H9 (cell line): ENCODE measurements around the gene SMNDC1. TPM values are rescaled to one million over a fixed set of nuclear protein-coding genes. Genes with fewer than 3 reads are reported as not detected.

Source experiments
- DNase-seq: peaks from one replicate; pipeline ENCODE4 v3.0.0-alpha.2; 2017
- H2AFZ ChIP-seq: one replicate; pipeline ENCODE4 v1.6.1; 2013; ENCODE audit warnings: mild to moderate bottlenecking, low read length, control low read depth, moderate library complexity
- H2AK5ac ChIP-seq: 2 replicates; pipeline ENCODE4 v1.6.1; 2013; ENCODE audit warnings: low read length, control low read depth, mixed read lengths; ENCODE audit not compliant: insufficient read length
- H2BK120ac ChIP-seq: one replicate; pipeline ENCODE4 v1.6.1; 2013; ENCODE audit warnings: low read depth, mild to moderate bottlenecking, low read length, control low read depth, inconsistent platforms; ENCODE audit not compliant: poor library complexity, severe bottlenecking
- H2BK12ac ChIP-seq: 2 replicates; pipeline ENCODE4 v1.6.1; 2013; ENCODE audit warnings: low read length, control low read depth, mixed read lengths, low read depth; ENCODE audit not compliant: insufficient read length
- H2BK15ac ChIP-seq: 2 replicates; pipeline ENCODE4 v1.6.1; 2013; ENCODE audit warnings: low read depth, low read length, control low read depth
- H2BK20ac ChIP-seq: one replicate; pipeline ENCODE4 v1.6.1; 2013; ENCODE audit warnings: low read depth, mild to moderate bottlenecking, low read length, control low read depth, inconsistent platforms; ENCODE audit not compliant: poor library complexity, severe bottlenecking
- H2BK5ac ChIP-seq: 2 replicates; pipeline ENCODE4 v1.6.1; 2013; ENCODE audit warnings: low read length, control low read depth, mixed read lengths; ENCODE audit not compliant: insufficient read length
- H3K14ac ChIP-seq: 2 replicates; pipeline ENCODE4 v1.6.1; 2013; ENCODE audit warnings: low read length, control low read depth; ENCODE audit not compliant: insufficient read depth
- H3K18ac ChIP-seq: 2 replicates; pipeline ENCODE4 v1.6.1; 2013; ENCODE audit warnings: low read depth, mild to moderate bottlenecking, mixed read lengths, low read length, control low read depth; ENCODE audit not compliant: insufficient read length
- H3K23ac ChIP-seq: 2 replicates; pipeline ENCODE4 v1.6.1; 2013; ENCODE audit warnings: low read length, control low read depth, mixed read lengths, low read depth; ENCODE audit not compliant: insufficient read length
- H3K23me2 ChIP-seq: 2 replicates; pipeline ENCODE4 v1.6.1; 2013; ENCODE audit warnings: low read depth, mild to moderate bottlenecking, mixed read lengths, low read length, control low read depth; ENCODE audit not compliant: insufficient read length, poor library complexity, severe bottlenecking
- H3K27ac ChIP-seq: 2 replicates; pipeline ENCODE4 v1.5.1; 2013; ENCODE audit warnings: low read length, control low read depth, mixed read lengths, low read depth; ENCODE audit not compliant: insufficient read length
- H3K27me3 ChIP-seq: 2 replicates; pipeline ENCODE4 v1.6.1; 2013; ENCODE audit warnings: low read length, control low read depth, inconsistent platforms; ENCODE audit not compliant: insufficient read depth
- H3K4ac ChIP-seq: 2 replicates; pipeline ENCODE4 v1.6.1; 2013; ENCODE audit warnings: low read depth, mild to moderate bottlenecking, control low read depth, inconsistent platforms, low read length, moderate library complexity
- H3K4me1 ChIP-seq: 2 replicates; pipeline ENCODE4 v1.6.1; 2013; ENCODE audit warnings: low read length, control low read depth, inconsistent platforms; ENCODE audit not compliant: insufficient read depth
- H3K4me2 ChIP-seq: 2 replicates; pipeline ENCODE4 v1.6.1; 2013; ENCODE audit warnings: low read length, control low read depth, mixed read lengths; ENCODE audit not compliant: insufficient read length, insufficient read depth
- H3K56ac ChIP-seq: 2 replicates; pipeline ENCODE4 v1.6.1; 2013; ENCODE audit warnings: low read depth, mild to moderate bottlenecking, mixed read lengths, low read length, control low read depth; ENCODE audit not compliant: insufficient read length
- H3K79me1 ChIP-seq: 2 replicates; pipeline ENCODE4 v1.6.1; 2013; ENCODE audit warnings: low read depth, mild to moderate bottlenecking, moderate library complexity, low read length, control low read depth, inconsistent platforms; ENCODE audit not compliant: insufficient read depth, poor library complexity, severe bottlenecking
- H3K79me2 ChIP-seq: 2 replicates; pipeline ENCODE4 v1.6.1; 2013; ENCODE audit warnings: low read length, control low read depth, inconsistent platforms; ENCODE audit not compliant: insufficient read depth
- H3K9ac ChIP-seq: 2 replicates; pipeline ENCODE4 v1.6.1; 2013; ENCODE audit warnings: low read length, control low read depth, mixed read lengths; ENCODE audit not compliant: insufficient read length; ENCODE audit errors: extremely low read depth
- H3K9me3 ChIP-seq: one replicate; pipeline ENCODE4 v1.6.1; 2013; ENCODE audit warnings: low read depth, low read length, inconsistent platforms; ENCODE audit not compliant: control insufficient read depth
- H3T11ph ChIP-seq: one replicate; pipeline ENCODE4 v1.6.1; 2013; ENCODE audit warnings: mild to moderate bottlenecking, low read length, control low read depth, inconsistent platforms
- H4K20me1 ChIP-seq: one replicate; pipeline ENCODE4 v1.6.1; 2013; ENCODE audit not compliant: control insufficient read depth, insufficient read length, insufficient read depth
- H4K5ac ChIP-seq: 2 replicates; pipeline ENCODE4 v1.6.1; 2013; ENCODE audit warnings: low read depth, mild to moderate bottlenecking, mixed read lengths, low read length, control low read depth; ENCODE audit not compliant: insufficient read length
- H4K8ac ChIP-seq: replicated peaks from 2 replicates; pipeline ENCODE4 v1.6.1; 2013; ENCODE audit warnings: low read length, control low read depth, mixed read lengths, low read depth; ENCODE audit not compliant: insufficient read length
- H4K91ac ChIP-seq: 2 replicates; pipeline ENCODE4 v1.6.1; 2013; ENCODE audit warnings: low read depth, mild to moderate bottlenecking, moderate library complexity, mixed read lengths, low read length, control low read depth; ENCODE audit not compliant: insufficient read length
- H3K27ac Mint-ChIP-seq, 3 experiments: 2 replicates in 2 of 3; 3 replicates in 1 of 3; pipeline ENCODE4 v1.8.0; 2020 to 2021; ENCODE audit warnings: mixed read lengths in 3 of 3, mild to moderate bottlenecking in 1 of 3, moderate library complexity in 1 of 3
- H3K27me3 Mint-ChIP-seq: 2 replicates; pipeline ENCODE4 v1.8.0; 2021; ENCODE audit warnings: low read depth, mild to moderate bottlenecking, moderate library complexity, mixed read lengths
- H3K36me3 Mint-ChIP-seq, 3 experiments: 2 replicates in 2 of 3; 3 replicates in 1 of 3; pipeline ENCODE4 v1.8.0; 2020 to 2021; ENCODE audit warnings: low read depth in 3 of 3, mixed read lengths in 3 of 3; ENCODE audit not compliant: insufficient read depth in 1 of 3
- H3K4me1 Mint-ChIP-seq, 2 experiments: 2 replicates each; pipeline ENCODE4 v1.8.0; 2020; ENCODE audit warnings: mixed read lengths in 2 of 2
- H3K4me3 Mint-ChIP-seq, 2 experiments: 2 replicates in 1 of 2; 3 replicates in 1 of 2; pipeline ENCODE4 v1.8.0; 2020 to 2021; ENCODE audit warnings: mild to moderate bottlenecking in 2 of 2, mixed read lengths in 2 of 2, moderate library complexity in 1 of 2
- H3K9me3 Mint-ChIP-seq, 2 experiments: 2 replicates in 1 of 2; 3 replicates in 1 of 2; pipeline ENCODE4 v1.8.0; 2020; ENCODE audit warnings: mild to moderate bottlenecking in 2 of 2, mixed read lengths in 2 of 2, moderate library complexity in 1 of 2
- WGBS: extraction: QIAGEN DNeasy Blood & Tissue Kit; methylation state at CpG from one replicate; pipeline ENCODE4 v1.1.7; 2013; ENCODE audit warnings: missing lambda C conversion rate, low lambda C conversion rate, mixed read lengths; ENCODE audit not compliant: insufficient read length; ENCODE audit errors: extremely low coverage; 5-methylcytosine and 5-hydroxymethylcytosine counted together
- total RNA-seq: library from RNA; stranded (reverse); gene quantifications from 2 replicates; pipeline ENCODE4 v1.2.1, GENCODE V29; 2021
- TF ChIP-seq, protein P1 (sequence below): fragments of 200-600 bp; sonication (generic); conservative IDR thresholded peaks from 3 replicates; pipeline ENCODE4 v1.8.0; 2021; ENCODE audit warnings: antibody characterized with exemption, mild to moderate bottlenecking

The SMNDC1 gene
- total RNA-seq, 1 experiment from 2014 or later = 55.7 TPM

DNA sequence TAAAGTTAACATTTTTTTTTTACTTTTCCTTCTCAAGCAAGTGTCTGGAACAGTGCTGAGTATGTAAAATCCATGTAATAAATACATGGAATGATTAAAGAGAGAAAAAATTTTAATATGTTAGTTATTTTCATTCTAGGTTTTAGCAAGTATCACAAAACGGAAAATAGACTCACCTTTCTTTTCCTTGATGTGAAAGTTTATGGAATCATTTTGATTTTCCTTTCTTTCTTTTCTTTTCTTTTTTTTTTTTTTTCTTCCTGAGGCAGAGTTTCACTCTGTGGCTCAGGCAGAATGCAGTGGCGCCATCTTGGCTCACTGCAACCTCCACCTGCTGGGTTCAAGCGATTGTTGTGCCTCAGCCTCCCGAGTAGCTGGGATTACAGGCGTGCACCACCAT, 28.1 kb downstream of the SMNDC1 start:
- Histone ChIP-seq H4K8ac (no peak overlapping the region), H3K23me2 (no peaks in the 10 kb centered on the region), H3K23ac (no peak overlapping the region), H3K14ac (no peak overlapping the region), H2BK15ac (no peak overlapping the region), H3K9me3 (no peaks in the 10 kb centered on the region), H2BK5ac (no peak overlapping the region), H3K27me3 (no peaks in the 10 kb centered on the region), H2AFZ (no peak overlapping the region), H4K5ac (no peak overlapping the region), H2BK20ac (no peak overlapping the region), H3T11ph (no peak overlapping the region), H3K4me1 (no peaks in the 10 kb centered on the region), H4K91ac (no peak overlapping the region), H3K9ac (no peak overlapping the region), H2BK12ac (no peak overlapping the region), H3K79me1 (no peaks in the 10 kb centered on the region), H2AK5ac (no peak overlapping the region), H4K20me1 (no peaks in the 10 kb centered on the region), H2BK120ac (no peak overlapping the region), H3K56ac (no peak overlapping the region), H3K27ac (no peak overlapping the region), H3K4ac (no peak overlapping the region), H3K18ac (no peak overlapping the region), H3K79me2 (no peaks in the 10 kb centered on the region), H3K4me2 (no peak overlapping the region)
- Mint-ChIP-seq H3K4me3 (no peak overlapping the region), H3K9me3 (no peaks in the 10 kb centered on the region), H3K27ac (no peak overlapping the region), H3K4me1 (peaks cover 12 to 14% of the 10 kb centered on the region in 2 experiments), H3K36me3 (0 out of 7 replicates have a peak, but pooled peaks cover 0 to 3% (median 0%) of the 10 kb centered on the region in 3 experiments), H3K27me3 (no peaks in the 10 kb centered on the region)
- TF ChIP-seq, protein P1, sequence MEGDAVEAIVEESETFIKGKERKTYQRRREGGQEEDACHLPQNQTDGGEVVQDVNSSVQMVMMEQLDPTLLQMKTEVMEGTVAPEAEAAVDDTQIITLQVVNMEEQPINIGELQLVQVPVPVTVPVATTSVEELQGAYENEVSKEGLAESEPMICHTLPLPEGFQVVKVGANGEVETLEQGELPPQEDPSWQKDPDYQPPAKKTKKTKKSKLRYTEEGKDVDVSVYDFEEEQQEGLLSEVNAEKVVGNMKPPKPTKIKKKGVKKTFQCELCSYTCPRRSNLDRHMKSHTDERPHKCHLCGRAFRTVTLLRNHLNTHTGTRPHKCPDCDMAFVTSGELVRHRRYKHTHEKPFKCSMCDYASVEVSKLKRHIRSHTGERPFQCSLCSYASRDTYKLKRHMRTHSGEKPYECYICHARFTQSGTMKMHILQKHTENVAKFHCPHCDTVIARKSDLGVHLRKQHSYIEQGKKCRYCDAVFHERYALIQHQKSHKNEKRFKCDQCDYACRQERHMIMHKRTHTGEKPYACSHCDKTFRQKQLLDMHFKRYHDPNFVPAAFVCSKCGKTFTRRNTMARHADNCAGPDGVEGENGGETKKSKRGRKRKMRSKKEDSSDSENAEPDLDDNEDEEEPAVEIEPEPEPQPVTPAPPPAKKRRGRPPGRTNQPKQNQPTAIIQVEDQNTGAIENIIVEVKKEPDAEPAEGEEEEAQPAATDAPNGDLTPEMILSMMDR = no peak
- no peak for DNase-seq
- WGBS = no CpG with 5 or more reads among the region's 5 CpGs
